AG04449 (cell line): ENCODE measurements around the gene SINHCAF.

Source experiments
- CTCF ChIA-PET: fragments of 350-600 bp; formaldehyde crosslinking; extraction: SDS; loops from one replicate; lab custom pipeline; 2021; ENCODE audit warnings: antibody characterized with exemption; lab: Yijun Ruan, JAX
- POLR2A ChIA-PET: fragments of 400-600, 350-600 bp; formaldehyde crosslinking; extraction: SDS; loops from one replicate; lab custom pipeline; 2020; ENCODE audit warnings: antibody characterized with exemption, inconsistent platforms; lab: Yijun Ruan, JAX
- DNase-seq: peaks from one replicate; pipeline ENCODE4 v3.0.0-alpha.2; 2010; ENCODE audit warnings: low read depth, low spot score
- H3K4me3 ChIP-seq: 2 replicates; pipeline ENCODE4 v1.5.1; 2011; ENCODE audit warnings: low read depth, mild to moderate bottlenecking, control low read depth, low read length
- TF ChIP-seq, protein P1 (sequence below): IDR thresholded peaks from one replicate; pipeline ENCODE4 v1.5.1; 2011; ENCODE audit warnings: mild to moderate bottlenecking, moderate library complexity, low read length, control low read depth, inconsistent platforms; ENCODE audit not compliant: insufficient read depth; ENCODE audit errors: missing control alignments

The SINHCAF gene

DNA sequence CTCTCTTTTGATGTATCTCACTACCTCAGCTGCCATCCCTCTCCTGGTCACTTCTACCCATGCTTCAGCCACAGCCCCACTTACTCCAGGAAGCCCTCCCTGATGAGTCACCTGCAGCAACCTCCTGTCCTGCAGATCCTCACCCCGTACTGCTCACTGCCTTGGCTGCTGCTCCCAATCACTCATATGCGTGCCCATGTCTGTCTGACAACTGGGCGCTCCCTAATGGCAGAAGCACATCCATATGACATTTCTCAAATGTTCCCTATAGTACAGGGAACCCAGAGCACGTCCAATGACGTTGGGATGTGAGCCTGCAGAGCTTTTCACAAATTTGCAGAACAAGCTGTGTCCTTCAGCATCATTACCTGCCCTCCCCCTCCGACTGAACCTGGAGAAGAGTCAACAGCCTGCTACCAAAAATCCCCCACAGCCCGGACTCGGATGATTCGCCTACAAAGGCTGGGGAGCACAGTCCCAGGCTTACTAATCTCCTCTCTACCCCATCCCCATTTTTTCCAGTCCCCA is 90.0 kb downstream of the SINHCAF start:
- no peak overlapping the region for H3K4me3 ChIP-seq
- TF ChIP-seq, protein P1, sequence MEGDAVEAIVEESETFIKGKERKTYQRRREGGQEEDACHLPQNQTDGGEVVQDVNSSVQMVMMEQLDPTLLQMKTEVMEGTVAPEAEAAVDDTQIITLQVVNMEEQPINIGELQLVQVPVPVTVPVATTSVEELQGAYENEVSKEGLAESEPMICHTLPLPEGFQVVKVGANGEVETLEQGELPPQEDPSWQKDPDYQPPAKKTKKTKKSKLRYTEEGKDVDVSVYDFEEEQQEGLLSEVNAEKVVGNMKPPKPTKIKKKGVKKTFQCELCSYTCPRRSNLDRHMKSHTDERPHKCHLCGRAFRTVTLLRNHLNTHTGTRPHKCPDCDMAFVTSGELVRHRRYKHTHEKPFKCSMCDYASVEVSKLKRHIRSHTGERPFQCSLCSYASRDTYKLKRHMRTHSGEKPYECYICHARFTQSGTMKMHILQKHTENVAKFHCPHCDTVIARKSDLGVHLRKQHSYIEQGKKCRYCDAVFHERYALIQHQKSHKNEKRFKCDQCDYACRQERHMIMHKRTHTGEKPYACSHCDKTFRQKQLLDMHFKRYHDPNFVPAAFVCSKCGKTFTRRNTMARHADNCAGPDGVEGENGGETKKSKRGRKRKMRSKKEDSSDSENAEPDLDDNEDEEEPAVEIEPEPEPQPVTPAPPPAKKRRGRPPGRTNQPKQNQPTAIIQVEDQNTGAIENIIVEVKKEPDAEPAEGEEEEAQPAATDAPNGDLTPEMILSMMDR: no peak
- CTCF ChIA-PET: interaction anchor here (1.3 to 4.0 kb wide), 7 partner anchors 8 to 389 kb away, joined by 4 to 21 read pairs (median 5); no protein-coding TSS in a partner anchor
- DNase-seq: no peak
- POLR2A ChIA-PET: no interaction called here

DNA sequence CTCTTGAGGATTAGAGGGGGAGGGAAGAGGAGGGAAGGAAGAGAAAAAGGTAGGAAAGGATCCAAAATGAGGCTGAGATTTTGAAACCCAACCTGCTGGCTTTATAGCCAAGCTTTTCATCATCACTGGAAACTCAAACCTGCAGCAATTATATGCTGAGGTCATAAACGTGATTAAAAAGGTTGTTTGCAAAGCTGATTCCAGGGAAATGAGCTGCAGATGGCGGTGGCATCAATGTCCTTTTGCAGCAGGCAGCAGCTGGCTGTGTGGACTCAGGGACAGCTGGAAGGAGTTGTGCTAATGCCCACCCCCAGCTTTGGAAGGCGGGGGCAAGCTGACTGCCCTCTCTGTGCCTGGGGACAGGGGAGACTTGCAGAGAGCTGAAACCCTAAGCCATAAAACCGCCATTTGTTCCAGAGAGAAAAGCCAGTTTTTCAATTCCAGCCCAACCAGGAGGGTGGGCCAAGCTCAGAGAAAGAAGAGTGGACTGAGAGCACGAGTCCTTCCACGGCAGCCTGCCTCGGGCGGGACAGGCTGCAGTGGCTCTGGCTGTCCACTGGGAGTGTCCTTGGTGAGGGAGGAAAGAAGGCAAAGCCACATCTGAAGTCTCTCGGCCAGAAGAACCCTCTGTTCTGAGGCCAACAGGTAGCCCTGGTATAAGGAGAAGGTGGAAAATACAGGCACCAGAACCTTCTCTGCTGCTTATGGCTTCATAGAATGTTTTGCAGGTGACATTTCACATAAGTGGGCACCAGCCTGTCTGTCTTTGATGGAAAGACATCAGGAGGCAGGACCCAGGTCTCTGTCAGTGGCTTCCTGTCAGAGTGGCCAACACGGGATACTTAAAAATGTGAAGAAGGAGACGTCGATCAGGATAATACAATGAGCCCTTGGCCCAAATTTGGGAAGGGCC is 90.7 kb downstream of the SINHCAF start:
- POLR2A ChIA-PET: no interaction called here
- TF ChIP-seq, protein P1: peak; percentile 63
- CTCF ChIA-PET: interaction anchor here (0.7 to 3.9 kb wide), 6 partner anchors 8 to 388 kb away, joined by 3 to 21 read pairs (median 4); no protein-coding TSS in a partner anchor
- H3K4me3 ChIP-seq: no peak overlapping the region
- DNase-seq: no peak

DNA sequence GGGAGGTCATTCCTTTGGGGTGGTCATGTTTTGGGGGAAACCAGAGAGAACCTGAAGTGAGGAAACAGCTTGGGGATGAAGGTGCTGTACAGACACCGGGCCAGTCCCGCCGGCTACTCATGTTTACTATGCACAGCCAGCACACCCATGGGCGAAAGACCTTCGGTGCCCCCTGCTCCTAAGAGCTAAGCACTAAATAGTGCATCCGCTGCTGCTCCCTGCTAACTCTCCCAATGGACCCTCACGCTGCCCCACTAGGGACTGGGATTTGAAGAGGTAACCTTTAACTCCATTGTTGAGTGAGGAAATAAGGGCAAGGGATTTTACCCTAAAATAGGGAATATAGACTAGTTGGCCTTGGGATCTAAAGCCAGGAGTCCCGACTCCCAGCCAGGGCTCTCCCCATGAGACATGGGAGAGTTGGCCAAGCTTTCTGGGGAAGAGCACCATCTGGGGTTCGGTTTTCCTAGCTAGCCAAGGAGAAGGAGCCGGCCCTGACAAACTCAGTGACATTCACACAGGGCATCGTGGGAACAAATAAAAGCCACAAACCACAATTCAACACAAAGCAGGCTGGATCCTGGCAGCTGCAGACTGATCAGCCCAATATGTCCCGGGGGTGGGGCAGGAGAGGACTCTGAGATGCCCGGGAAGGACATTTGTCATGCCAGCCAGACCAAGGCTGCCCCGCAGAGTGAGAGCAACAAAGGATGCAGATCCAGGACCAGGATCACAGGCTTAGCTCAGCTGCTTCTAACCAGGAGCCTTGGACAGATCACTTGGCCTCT is 91.7 kb downstream of the SINHCAF start:
- no peak for DNase-seq
- TF ChIP-seq, protein P1: no peak
- CTCF ChIA-PET: interaction anchor here (0.7 to 3.9 kb wide), 3 partner anchors 9 to 387 kb away, joined by 3 to 21 read pairs (median 4); no protein-coding TSS in a partner anchor
- no peak overlapping the region for H3K4me3 ChIP-seq
- POLR2A ChIA-PET: no interaction called here

DNA sequence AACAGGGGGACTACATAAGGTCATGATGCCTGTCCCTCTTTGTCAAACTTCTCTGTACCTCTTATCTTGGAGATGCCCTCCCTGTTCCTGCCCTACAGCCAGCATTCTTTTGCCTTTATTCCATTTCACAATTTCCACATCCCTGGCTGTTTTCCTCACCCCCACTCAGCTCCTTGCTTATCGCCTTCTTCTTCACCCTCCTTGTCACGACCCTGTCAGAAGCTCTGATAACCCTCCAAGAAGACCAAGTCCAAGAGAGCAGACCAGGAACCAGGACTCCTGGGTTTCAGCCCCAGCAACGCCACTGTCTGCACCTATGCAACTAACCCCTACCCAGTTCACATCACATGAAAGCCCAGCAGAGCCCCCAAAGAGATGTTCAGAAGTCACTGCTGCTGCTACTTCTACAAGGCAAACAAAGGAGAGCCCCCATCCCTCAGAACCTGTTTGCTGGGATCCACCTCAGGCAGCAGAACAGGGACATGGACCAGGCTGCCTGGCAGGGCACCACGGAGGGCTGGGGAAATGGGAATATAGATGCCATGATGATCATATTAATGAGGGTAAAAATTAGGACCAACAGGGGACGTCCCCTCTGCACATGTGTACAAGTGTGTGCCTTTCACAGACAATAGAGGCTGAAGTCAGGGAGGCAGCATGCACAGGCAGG is 92.8 kb downstream of the SINHCAF start:
- ChIA-PET CTCF (interaction anchor here (1.7 kb wide), 1 partner anchor 39 kb away, joined by 5 read pairs; no protein-coding TSS in a partner anchor), POLR2A (no interaction called here)
- DNase-seq: no peak
- TF ChIP-seq, protein P1: no peak
- no peak overlapping the region for H3K4me3 ChIP-seq

DNA sequence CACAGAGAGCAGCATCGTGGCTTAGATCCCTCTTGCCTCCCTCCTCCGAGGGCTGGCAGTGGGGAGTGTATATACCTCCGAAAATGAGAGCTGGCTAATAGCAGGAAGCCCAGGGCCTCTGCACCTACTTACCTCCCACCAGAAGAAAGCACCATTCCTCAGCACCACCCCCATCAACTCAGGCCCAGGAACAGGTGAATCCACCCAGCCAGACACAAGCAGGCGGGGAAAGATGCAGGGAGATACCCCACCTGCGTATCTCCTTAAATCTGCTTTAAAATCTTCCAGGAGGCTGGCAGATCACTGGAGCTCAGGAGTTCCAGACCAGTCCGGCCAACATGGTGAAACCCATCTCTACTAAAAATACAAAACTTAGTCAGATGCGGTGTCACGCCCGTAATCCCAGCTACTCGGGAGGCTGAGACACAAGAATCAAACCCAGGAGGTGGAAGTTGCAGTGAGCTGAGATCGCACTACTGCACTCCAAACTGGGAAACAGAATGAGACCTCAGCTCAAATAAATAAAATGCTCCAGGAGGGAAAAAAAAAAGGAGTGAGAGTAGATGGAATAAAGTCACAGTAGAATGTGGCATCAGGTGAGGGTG is 93.5 kb downstream of the SINHCAF start:
- ChIA-PET POLR2A (no interaction called here), CTCF (interaction anchor here (1.1 to 1.7 kb wide), 2 partner anchors 8 to 39 kb away, joined by 3 to 5 read pairs; no protein-coding TSS in a partner anchor)
- TF ChIP-seq, protein P1: no peak
- H3K4me3 ChIP-seq: no peak overlapping the region
- no peak for DNase-seq
